Vagina (tissue), 2 donors: ENCODE results near the gene SORL1-AS1.
A peak's percentile ranks its signal among the peaks of the same experiment; 100 is the strongest.
"Not testable (repeated sequence)": the region's sequence is repeated elsewhere in the genome, so short reads cannot be mapped to it uniquely, and the experiment has no call there.

Experiments
- DNase-seq, 2 donors: peaks; one replicate each; pipeline ENCODE4 v3.0.0-alpha.2; 2017; ENCODE audit errors: extremely low spot score in 2 of 2
- H3K27ac ChIP-seq: fragments of 200-600 bp; sonication (generic); one replicate; pipeline ENCODE4 v1.5.1; 2019
- H3K27me3 ChIP-seq: fragments of 200-600 bp; sonication (generic); one replicate; pipeline ENCODE4 v1.5.1; 2019
- H3K36me3 ChIP-seq, 2 donors: fragments of 200-600 bp; sonication (generic); one replicate each; pipeline ENCODE4 v1.5.1; 2017 to 2019
- H3K4me1 ChIP-seq: fragments of 200-600 bp; sonication (generic); one replicate; pipeline ENCODE4 v1.5.1; 2019
- H3K4me3 ChIP-seq, 2 donors: fragments of 200-600 bp; sonication (generic); 1 replicate in 1 of 2; 2 replicates in 1 of 2; pipeline ENCODE4 v1.5.1; 2016 to 2019
- H3K9me3 ChIP-seq: fragments of 200-600 bp; sonication (generic); one replicate; pipeline ENCODE4 v1.5.1; 2019
- CTCF ChIP-seq, 3 experiments: fragments of 450-650 bp in 2 of 3; fragments of 200-600 bp in 1 of 3; sonication (generic) in 1 of 3; IDR thresholded peaks; one replicate each; pipeline ENCODE4 v1.5.1; 2017 to 2019; ENCODE audit warnings: antibody characterized with exemption in 3 of 3, mild to moderate bottlenecking in 2 of 3, moderate library complexity in 2 of 3
- POLR2A ChIP-seq, 2 donors: fragments of 450-650 bp; IDR thresholded peaks; one replicate each; pipeline ENCODE4 v1.6.1; 2017; ENCODE audit warnings: antibody characterized with exemption in 2 of 2, mild to moderate bottlenecking in 2 of 2, moderate library complexity in 2 of 2
- POLR2AphosphoS5 ChIP-seq, 2 donors: sonication (generic); formaldehyde crosslinking; IDR thresholded peaks; one replicate each; pipeline ENCODE4 v1.9.0; 2017; ENCODE audit warnings: antibody characterized with exemption in 2 of 2, mild to moderate bottlenecking in 2 of 2, low read depth in 1 of 2; ENCODE audit not compliant: insufficient read depth in 1 of 2
- intact Hi-C: fragments of 100-400 bp; cut with DNase I; formaldehyde crosslinking; loops from one replicate; pipeline ENCODE4 v1.15.1; 2023

Gene SORL1-AS1

GRCh38 chr11:121486054-121486453 lies 33.3 kb upstream of the SORL1-AS1 start:
- no peaks in the 10 kb centered on the region for H3K36me3 ChIP-seq
- H3K27me3 ChIP-seq: no peaks in the 10 kb centered on the region
- H3K4me1 ChIP-seq: no peaks in the 10 kb centered on the region
- no peak overlapping the region for H3K4me3 ChIP-seq
- H3K27ac ChIP-seq: no peak overlapping the region
- intact Hi-C loops: no loop called here
- H3K9me3 ChIP-seq: no peaks in the 10 kb centered on the region
- DNase-seq: peak in 1 of 2 donors; percentile 18
- TF ChIP-seq CTCF (IDR thresholded peaks at IDR 0.05) (no peak), POLR2A (IDR thresholded peaks at IDR 0.05) (no peak), POLR2AphosphoS5 (IDR thresholded peaks at IDR 0.05; ENCODE audit: insufficient read depth in 1 of 2, low read depth in 1 of 2) (no peak)

GRCh38 chr11:121485216-121485615 lies 32.4 kb upstream of the SORL1-AS1 start:
- intact Hi-C loops: no loop called here
- peak in 1 of 2 donors; percentile 12 for DNase-seq
- no peak for TF ChIP-seq CTCF (IDR thresholded peaks at IDR 0.05)
- no peak for TF ChIP-seq POLR2AphosphoS5 (IDR thresholded peaks at IDR 0.05; ENCODE audit: insufficient read depth in 1 of 2, low read depth in 1 of 2)
- TF ChIP-seq POLR2A (IDR thresholded peaks at IDR 0.05): no peak

GRCh38 chr11:121483805-121484480 lies 31.2 kb upstream of the SORL1-AS1 start:
- TF ChIP-seq CTCF (IDR thresholded peaks at IDR 0.05) (no peak), POLR2A (IDR thresholded peaks at IDR 0.05) (no peak), POLR2AphosphoS5 (IDR thresholded peaks at IDR 0.05; ENCODE audit: insufficient read depth in 1 of 2, low read depth in 1 of 2) (no peak)

More at GRCh38 chr11:121485216-121485615, 32.4 kb upstream of the SORL1-AS1 start:
- no peaks in the 10 kb centered on the region for H3K9me3 ChIP-seq
- no peaks in the 10 kb centered on the region for H3K27me3 ChIP-seq
- H3K27ac ChIP-seq: no peak overlapping the region
- no peaks in the 10 kb centered on the region for H3K36me3 ChIP-seq
- no peaks in the 10 kb centered on the region for H3K4me1 ChIP-seq
- H3K4me3 ChIP-seq: no peak overlapping the region

GRCh38 chr11:121482231-121483129 lies 29.7 kb upstream of the SORL1-AS1 start:
- no peaks in the 10 kb centered on the region for H3K36me3 ChIP-seq
- peak in 1 of 2 donors; percentile 82 for DNase-seq
- no peaks in the 10 kb centered on the region for H3K9me3 ChIP-seq
- intact Hi-C loops: no loop called here
- H3K4me3 ChIP-seq: no peak overlapping the region
- H3K27me3 ChIP-seq: no peaks in the 10 kb centered on the region
- no peak for TF ChIP-seq POLR2AphosphoS5 (IDR thresholded peaks at IDR 0.05; ENCODE audit: insufficient read depth in 1 of 2, low read depth in 1 of 2)
- TF ChIP-seq CTCF (IDR thresholded peaks at IDR 0.05): no peak
- no peak for TF ChIP-seq POLR2A (IDR thresholded peaks at IDR 0.05)
- H3K4me1 ChIP-seq: no peaks in the 10 kb centered on the region
- no peak overlapping the region for H3K27ac ChIP-seq

More at GRCh38 chr11:121483805-121484480, 31.2 kb upstream of the SORL1-AS1 start:
- Histone ChIP-seq H3K9me3 (no peaks in the 10 kb centered on the region), H3K4me3 (no peak overlapping the region), H3K4me1 (no peaks in the 10 kb centered on the region), H3K36me3 (no peaks in the 10 kb centered on the region), H3K27me3 (no peaks in the 10 kb centered on the region), H3K27ac (no peak overlapping the region)
- intact Hi-C loops: no loop called here
- peak in 1 of 2 donors; percentile 31 for DNase-seq

GRCh38 chr11:121481484-121482230 lies 28.9 kb upstream of the SORL1-AS1 start:
- H3K27ac ChIP-seq, H3K9me3 ChIP-seq, DNase-seq, intact Hi-C loops, H3K27me3 ChIP-seq, H3K4me1 ChIP-seq, H3K4me3 ChIP-seq, H3K36me3 ChIP-seq: not testable (repeated sequence)
